NCI-H69 (cell line): ENCODE data around the gene COQ8A.

Experiments used
- DNase-seq: peaks from one replicate; lab custom pipeline; 2025; lab: John Stamatoyannopoulos, UW

Gene COQ8A

DNA sequence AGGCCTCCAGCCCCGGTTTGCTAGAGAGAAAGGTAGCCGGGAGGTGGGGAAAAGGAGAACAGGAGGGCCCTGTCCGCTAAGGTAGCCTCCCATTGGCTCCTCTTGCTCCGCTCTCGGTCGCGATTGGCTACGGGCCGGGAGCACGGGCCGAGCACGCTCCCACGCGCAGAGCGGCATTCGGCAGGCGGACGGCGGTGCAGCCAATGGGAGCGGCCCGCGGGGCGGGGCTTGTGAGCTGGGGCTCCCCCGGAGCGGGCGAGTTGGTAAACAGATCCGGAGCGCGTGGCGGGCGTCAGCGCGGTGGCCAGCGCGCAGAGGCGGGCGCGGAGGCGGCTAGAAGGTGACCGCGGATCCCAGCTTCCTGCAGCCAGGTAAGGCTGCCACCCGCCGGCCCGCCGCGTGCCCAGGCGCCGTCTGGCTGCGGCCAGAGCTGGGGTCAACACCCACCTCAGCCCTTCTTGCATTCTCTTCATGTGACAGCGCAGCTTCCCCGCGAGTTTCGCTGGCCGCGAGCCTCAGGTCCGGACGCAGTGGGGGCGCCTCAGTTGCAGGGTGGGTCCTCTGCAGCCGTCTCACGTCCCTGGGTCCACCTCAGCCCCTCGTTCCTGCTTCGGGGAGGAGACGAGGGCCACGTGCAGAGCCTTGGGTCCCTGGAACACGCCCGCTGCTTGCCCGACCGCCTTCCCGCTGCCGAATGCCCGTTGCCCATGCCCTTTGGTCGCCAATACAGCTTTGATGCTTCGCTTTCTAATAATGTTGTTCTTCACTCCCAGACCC lies at the start of gene COQ8A:
Gene COQ8A (plus strand): TSS at position 266 of the 777 bp plus-strand sequence. CDS start 21,092 bp downstream, outside the sequence.
- DNase-seq, result peak; percentile 100

DNA sequence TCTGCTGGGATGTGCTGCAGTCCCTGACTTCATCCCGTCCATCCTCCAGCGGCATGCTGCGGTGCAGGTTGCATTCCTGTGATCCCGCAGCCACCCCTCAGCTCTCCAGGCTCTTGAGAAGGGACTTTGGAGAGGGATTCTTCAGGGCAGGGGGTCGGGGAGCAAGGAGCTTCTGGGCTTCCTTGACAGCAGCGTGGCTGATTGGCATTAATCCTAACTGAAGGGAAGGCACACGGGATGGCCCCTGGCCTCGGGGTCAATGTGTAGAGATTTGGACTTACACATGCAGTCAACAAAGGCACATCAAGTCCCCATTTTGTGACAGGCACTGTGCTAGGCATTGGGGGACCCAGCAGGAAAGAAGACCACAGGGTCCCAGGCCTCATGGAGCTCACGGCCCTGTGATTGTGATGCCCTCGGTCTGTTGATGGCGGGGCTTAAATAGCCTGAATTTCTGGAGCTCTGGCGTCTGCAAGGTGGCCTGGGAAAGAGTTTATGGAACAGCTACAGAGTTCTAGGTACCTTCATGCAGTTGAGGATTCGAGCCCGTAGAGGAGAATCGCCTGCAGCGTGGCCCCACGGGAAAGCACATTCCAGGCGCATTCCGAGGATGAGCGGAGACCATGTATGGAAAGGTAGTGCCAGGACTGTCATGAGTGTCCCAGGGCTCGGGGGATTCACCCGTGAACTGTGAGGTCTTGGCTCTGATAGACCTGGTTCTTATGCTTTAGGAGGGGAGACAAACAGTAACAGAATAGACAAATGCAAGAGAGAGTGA lies 49.6 kb upstream of the COQ8A start:
- DNase-seq, result no peak

DNA sequence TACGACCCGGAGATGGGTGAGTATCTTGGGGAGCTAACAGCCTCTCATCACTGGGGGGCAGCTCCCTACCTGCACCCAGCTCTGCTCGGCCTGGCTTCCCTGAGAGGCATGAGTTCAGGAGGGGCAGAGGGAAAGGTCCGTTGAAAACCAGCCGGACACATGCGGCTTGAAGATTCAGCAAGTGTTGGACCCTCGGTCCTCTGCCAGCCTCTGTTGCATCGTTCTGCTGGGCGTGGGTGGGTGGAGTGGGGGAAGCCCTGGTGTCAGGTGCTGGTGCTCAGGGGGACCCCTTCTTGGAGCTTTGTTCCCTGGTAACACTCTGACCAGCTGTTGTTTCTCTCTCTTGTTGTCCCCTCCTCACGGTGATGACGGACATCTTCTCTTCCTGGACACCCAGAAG lies 48.7 kb upstream of the COQ8A start:
- DNase-seq, result no peak

DNA sequence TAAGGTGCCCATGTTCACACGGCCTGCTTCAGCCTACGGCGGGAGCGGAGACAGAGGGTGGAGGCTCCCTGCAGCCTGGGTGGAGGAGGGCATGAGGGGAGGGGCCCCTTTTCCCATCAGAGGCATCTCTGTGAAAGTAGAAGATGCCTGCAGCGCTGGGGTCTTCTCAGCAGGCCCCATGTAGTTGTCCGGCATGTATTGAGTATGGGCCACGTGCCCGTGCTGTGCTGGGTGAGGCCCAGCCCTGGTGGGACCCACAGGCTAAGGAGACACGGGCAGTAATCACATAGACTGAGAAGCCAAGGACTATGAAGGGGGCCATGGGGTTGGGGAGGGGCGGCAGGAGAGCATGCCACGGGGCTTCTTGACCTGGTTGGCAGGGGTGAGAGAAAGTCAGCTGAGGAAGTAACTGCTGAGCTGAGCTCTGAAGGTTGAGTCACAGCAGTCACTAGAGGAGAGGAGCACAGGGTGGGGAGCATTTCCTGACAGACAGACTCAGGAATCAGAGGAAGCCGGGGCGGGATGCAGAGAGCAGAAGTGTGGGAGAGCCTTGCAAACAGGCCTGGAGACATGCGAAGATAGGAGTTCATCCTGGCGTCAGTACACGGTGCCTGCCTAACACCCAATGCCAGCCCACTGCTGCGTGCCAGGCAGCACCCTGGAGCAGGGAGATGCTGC lies 48.1 kb upstream of the COQ8A start:
- no peak for DNase-seq

DNA sequence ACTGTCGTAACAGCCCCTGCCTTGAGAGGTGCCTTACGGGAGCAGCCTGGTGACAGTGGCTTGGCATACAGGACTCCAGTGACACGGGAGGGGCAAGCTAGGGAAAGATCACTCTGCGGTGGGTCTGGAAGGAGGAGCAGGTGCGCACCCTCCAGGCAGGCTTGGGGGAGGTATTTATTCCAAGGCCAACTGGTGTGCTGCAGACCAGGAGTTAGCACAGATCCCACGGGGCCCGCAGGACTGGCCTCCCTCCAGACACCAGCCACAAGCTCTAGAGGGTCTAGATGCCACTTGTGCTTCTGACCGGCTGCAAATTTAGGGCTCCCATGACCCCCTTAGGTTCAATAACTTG lies 47.6 kb upstream of the COQ8A start:
- peak; percentile 21 for DNase-seq

DNA sequence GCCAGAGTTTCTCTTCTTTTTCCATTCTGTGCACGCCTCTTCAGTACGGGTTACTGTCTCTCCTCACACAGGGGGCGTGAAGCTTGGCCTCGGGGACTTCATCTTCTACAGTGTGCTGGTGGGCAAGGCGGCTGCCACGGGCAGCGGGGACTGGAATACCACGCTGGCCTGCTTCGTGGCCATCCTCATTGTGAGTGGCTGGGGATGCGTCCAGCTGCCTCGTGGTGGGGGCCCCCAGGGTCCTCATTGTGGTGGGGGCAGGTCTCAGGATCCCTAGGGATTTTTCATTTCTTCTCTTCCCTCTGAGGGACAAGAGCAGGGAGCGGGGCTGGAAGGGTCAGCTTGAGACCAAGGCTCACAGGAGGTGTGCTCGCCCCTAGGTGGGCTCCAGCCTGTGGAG lies 46.2 kb upstream of the COQ8A start:
- DNase-seq, result no peak

DNA sequence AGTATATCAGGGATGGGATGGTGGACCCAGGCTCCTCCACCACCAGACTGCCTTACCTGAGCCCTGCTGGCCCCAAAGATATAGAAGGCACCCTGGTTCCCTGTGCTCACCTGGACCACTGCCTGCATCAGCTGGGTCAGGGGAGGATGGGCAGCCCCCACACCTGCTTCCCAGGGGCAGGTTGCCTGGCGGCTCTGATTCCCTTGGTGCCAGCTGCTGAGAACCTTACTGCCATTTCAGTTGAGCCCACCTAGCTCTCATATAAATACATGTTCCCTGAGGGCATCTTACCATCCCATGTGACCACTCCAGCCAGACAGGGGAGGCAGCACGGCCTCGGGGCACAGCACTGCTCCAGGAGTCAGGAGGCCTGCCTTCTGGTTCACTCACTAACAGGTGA lies 45.3 kb upstream of the COQ8A start:
- no peak for DNase-seq

DNA sequence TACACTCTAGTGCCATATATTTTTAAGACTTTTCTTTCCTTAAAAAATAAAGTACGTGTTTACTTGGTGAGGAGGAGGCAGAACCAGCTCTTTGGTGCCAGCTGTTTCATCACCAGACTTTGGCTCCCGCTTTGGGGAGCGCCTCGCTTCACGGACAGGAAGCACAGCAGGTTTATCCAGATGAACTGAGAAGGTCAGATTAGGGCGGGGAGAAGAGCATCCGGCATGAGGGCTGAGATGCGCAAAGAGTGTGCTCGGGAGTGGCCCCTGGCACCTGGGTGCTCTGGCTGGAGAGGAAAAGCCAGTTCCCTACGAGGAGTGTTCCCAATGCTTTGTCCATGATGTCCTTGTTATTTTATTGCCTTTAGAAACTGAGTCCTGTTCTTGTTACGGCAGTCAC lies 44.5 kb upstream of the COQ8A start:
- no peak for DNase-seq

DNA sequence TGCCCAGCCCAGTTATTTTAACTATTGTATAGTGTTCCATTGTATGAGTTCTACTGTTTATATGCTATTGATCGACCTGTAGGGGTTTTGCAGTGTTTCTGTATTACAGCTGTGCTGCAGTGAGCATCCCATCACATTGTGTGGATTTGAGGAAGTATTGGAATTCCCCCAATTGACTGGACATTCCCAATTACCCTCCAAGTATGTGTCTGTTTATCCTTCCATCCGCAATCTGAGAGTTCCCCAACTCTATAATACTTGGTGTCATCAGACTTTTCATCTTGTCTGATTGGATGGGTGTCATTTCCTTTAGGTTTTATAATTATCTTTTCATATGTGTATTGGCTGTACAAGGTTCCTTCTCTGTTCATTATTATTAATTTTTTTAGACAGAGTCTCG lies 41.8 kb upstream of the COQ8A start:
- DNase-seq, result no peak

DNA sequence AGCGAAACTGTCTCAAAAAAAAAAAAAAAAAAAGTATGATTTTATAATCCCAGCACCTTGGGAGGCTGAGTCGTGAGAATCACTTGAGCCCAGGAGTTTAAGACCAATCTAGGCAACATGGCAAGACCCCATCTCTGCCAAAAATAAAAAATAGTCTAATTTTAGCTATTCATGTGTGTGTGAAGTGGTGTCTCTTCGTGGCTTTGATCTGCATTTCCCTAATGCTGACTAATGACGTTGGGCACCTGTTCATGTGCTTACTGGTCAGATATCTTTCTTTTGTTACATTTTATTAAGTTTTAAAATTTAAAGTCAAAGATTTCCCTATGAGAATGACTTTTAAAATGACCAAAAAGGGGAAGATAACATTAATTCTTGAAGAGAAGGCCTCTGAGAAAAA lies 38.7 kb upstream of the COQ8A start:
- no peak for DNase-seq

DNA sequence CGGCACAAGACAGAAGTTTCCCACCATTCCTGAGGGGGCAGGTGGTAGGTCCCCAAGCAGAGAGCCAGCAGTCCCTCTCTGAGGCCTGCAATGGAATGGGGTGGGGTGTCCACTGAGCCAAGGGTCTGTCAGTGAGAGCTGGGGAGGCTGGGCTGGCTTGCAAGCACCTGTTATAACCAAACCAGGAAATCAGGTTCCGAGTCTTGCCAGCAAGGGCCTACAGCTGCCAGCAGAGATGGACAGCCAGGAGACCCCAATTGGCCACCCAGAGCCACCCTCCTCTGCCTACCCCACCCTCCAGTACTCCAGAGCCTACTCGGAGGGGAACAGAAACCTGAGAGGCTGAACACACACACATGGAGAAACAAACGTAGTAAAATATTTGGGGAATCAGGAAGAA lies 37.5 kb upstream of the COQ8A start:
- DNase-seq, result no peak

DNA sequence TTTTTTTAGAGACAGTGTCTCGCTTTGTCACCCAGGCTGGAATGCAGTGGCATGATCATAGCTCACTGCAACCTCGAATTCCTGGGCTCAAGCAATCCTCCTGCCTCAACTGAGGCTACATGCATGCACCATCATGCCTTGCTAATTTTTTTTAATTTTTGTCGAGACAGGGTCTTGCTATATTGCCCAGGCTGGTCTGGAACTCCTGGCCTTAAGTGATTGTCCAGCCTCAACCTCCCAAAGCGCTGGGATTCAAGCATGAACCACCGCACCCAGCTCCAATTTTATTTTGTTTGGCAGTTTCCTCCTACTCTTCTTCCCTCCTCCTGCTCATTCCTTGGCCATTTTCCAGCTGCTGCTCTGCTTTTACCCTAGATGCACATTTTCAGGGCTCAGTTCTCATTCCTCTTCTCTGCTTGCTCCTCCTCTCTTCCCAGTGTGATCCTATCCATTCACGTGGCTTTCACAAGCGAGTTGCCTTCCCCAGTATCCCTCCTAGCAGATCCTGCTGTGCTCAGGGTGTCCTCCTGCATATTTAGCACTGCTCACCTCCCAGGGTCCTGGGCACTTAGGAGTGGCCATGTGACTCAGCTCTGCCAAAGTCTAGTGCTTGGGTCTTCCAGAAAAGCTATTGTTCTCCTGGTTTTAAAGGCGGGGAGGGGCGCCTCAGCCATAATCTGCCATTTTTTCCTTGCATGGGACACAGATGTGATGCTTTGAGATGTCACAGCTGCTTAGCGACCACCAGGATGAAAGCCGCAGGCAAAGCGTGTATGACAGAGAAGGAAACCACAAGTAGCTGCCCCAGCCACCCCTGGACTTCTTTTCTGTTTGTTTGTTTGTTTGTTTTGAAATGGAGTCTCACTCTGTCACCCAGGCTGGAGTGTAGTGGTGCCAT lies 36.0 kb upstream of the COQ8A start:
- DNase-seq, result peak; percentile 27

DNA sequence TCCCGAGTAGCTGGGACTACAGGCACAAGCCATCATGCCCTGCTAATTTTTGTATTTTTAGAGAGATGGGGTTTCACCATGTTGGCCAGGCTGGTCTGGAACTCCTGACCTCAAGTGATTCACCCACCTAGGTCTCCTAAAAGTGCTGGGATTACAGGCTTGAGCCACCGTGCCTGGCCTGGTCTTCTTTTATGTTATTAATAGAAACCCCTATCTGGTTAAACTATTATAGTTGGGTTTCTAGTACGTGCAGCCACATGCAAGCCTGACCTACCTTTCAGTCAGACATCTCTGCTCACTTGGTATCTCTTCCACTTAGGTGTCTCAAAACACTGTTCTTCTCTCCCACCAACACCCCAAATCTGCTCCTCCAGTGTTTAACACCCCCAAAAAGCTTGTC lies 35.3 kb upstream of the COQ8A start:
- DNase-seq, result no peak

DNA sequence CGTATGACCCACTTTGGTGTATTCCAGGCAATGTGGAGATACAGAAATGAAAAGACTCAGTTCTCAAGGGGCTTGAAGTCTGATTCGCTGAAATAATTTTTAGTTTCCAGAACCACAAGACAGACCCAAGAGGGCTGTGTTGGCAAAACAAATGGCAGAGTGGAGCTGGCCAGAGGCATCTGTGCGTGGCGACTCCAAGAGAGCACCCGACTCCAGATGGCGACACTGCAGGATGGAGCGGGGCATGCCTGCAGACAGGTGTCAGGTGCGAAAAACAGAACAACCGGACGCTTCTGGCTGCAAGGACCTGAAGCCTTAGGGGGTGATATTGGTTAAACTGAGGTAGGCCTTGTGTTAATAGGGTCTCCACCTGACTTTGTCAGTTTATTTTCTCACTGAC lies 31.7 kb upstream of the COQ8A start:
- DNase-seq, result no peak

DNA sequence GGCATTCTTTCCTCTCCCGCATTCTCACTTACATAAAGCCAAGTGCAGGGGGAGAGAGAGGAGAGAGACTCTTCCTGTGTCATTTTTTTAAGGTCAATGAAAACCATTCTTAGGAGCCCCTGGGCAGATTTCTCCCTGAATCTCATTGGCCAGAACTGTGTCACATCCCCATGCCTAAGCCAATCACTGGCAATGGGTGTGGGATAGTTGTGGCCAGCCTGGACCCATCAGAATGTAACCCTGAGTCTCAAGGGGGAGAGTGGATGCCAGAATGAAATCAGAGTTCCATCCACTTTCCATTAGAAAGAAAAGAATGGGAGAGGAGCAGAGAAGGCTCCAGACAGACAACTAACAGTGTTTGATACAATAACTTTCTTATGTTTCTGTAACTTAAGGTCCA lies 31.2 kb upstream of the COQ8A start:
- no peak for DNase-seq

DNA sequence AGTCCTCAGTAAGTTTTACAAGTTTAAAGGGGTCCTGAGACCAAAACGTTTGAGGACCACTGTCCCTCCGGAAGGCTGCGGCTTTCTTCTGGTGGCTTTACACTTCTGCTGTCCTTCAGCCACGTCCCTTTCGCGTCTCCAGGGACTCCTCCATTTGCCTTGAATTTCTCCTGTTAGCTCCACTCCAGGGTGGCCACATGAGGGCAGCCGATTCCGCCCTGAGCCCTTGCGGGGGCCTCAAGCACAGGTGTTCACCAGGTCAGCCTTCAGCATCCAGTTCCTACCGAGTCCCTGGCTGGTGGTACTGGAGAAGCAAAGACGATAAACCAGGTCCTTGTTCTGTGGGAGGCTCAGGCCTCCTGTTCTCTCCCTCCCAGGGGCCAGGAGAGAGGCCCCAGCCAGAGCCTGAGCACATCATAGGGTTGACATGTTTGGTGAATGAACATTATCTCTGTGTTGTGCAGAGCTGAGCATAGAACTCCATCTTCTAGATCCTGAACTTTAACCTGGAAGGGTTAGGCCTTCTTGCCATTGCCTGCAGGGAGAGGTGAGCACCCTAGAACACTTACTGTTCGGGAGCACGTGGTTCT lies 27.4 kb upstream of the COQ8A start:
- peak; percentile 86 for DNase-seq

DNA sequence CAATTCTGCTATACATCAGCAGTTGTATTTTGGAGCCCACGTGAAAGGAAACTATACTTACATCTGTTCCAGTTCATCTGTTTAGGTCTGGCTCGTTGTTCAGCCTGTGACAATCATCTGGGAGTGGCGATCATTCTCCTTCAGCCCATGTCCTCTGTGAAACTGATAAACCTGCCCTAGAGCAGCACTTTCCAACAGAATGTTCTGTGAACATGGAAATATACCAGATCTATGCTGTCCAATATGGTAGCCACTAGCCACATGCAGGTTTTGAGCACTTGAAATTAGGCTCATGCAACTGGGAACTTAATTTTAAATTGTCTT lies 24.5 kb upstream of the COQ8A start:
- DNase-seq, result no peak

DNA sequence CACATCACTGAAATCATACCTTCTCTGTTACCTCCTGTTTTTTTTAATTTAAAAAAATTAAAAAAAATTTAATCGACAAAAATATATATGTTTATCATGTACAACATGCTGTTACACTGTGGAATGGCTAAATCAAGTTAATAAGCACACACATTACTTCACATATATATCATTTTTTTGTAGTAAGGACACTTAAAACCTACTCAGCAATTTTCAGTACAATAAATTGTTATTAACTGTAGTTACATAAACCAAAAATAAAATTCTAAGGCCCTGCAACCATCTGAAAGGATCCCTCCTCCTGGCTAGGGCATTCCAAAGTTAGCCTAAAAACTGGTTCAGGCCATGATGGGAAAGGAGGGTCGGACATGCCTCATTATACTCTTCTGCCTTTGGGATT lies 23.6 kb upstream of the COQ8A start:
- no peak for DNase-seq

DNA sequence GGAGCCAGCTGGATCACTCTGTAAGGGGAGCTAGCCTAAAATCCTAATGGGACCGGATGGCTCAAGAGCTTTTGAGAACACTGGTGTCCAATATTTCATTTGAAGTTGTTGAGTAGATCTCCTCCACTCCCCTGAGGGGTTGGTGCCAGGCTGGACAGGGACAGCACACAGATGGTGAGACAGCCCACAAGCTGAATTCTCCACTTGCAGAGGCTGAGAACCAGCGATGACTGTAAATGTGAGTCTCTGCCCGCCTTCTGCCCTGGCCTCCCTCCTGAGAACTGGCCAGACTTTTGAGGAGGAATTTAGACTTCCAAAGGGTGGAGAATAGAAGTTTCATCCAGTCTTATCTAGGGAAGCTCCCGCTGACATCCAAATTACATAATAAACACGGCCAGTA lies 20.5 kb upstream of the COQ8A start:
- DNase-seq, result no peak

DNA sequence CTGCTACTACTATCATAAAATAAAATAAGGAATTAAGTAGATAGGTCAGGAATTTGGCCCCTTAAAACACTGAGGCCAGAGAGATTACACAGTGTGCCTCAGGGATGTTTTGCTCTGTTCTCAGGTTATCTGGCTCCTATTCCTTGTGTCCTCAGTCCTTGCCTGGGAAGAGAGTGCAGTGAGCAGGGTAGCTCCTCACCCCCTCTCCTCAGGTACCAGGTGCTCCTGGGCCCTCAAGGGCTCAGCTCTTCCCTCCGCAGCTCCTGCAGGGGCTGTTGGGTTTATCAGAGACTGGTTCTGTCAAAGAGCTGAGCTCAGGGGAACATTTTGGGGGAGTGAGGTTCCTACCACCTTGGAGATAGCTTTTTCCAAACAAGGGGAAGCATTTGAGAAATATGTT lies 20.1 kb upstream of the COQ8A start:
- no peak for DNase-seq

DNA sequence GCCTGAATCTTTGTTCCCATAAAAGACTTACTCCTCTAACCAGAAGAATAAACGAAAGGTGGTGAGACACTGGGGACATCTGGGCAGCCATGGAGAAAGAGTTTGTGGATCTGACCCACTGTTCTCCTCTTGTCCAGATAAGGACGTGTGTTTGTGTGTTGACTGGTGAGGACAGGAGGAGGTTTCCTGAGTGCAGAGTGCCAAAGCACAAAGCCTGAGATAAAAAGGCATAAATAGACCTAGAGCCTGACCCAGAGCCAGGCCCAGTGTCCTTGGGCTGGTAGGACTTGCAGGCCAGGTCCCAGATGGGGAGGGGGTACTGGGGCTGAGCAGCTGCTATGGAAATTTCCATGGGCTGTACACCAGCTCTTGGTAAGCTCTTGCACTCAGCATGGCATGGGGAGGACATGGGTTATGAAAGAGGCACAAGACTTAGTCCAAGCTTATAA lies 19.6 kb upstream of the COQ8A start:
- no peak for DNase-seq

DNA sequence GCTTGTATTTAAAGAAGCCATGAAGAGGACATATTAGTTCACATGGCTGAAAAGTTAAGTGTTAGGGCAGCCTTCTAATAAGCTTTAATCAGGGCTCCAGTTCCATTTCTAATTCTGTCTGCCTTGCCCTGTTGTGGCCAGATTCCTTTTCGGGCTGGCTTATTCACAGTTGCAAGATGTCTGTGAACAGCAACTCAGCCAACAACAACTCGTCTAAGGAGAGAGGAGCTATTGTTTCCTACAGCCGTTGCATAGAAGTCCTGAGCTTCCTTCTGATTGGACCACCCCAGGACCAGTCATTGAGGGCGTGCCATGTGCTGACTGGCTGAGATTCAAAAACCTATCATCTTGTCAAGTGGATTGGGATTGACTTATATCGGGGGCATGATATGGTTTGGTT lies 18.6 kb upstream of the COQ8A start:
- no peak for DNase-seq
